K562 (cell line): ENCODE data around the gene ACRV1. TPM values are rescaled to one million over a fixed set of nuclear protein-coding genes. Genes with fewer than 3 reads are reported as not detected.
A peak's percentile ranks its signal among the peaks of the same experiment; 100 is the strongest.

Source experiments
- CTBP1 ChIP-seq: fragments of 450-650 bp; IDR thresholded peaks from 2 replicates; pipeline ENCODE4 v1.6.1; 2016; ENCODE audit warnings: borderline replicate concordance
- DIDO1 ChIP-seq: fragments of 450-650 bp; IDR thresholded peaks from 2 replicates; pipeline ENCODE4 v1.6.1; 2016; ENCODE audit warnings: low read depth, missing biosample characterization, missing genetic modification characterization
- HEY1 ChIP-seq: fragments of 250-450 bp; sonication (Bioruptor Pico); IDR thresholded peaks from 2 replicates; pipeline ENCODE4 v1.5.0; 2020; ENCODE audit warnings: mild to moderate bottlenecking, moderate library complexity, borderline replicate concordance
- ID3 ChIP-seq, 2 experiments: fragments of 250-450 bp in 1 of 2; fragments of 450-650 bp in 1 of 2; sonication (Bioruptor Pico) in 1 of 2; IDR thresholded peaks; 2 replicates each; pipeline versions ENCODE4 v1.6.1 to v1.8.0; 2016 to 2021; ENCODE audit warnings: mild to moderate bottlenecking in 2 of 2, moderate library complexity in 2 of 2, missing compliant biosample characterization in 1 of 2, missing genetic modification characterization in 1 of 2
- JUNB ChIP-seq: fragments of 450-650 bp; formaldehyde crosslinking; conservative IDR thresholded peaks from 2 replicates; pipeline ENCODE4 v1.4.0; 2020; ENCODE audit warnings: mild to moderate bottlenecking
- KAT7 ChIP-seq: sonication (generic); formaldehyde crosslinking; IDR thresholded peaks from 2 replicates; pipeline ENCODE4 v1.8.0; 2022; ENCODE audit warnings: missing genetic modification reagents, mild to moderate bottlenecking, borderline replicate concordance
- MBD2 ChIP-seq: sonication (generic); IDR thresholded peaks from 2 replicates; pipeline ENCODE4 v1.6.1; 2016; ENCODE audit warnings: low read depth, borderline replicate concordance
- NCOA2 ChIP-seq, 2 experiments: fragments of 450-650 bp; IDR thresholded peaks; 2 replicates each; pipeline ENCODE4 v1.6.1; 2018; ENCODE audit warnings: mild to moderate bottlenecking in 2 of 2, moderate library complexity in 1 of 2; ENCODE audit not compliant: partially characterized antibody in 2 of 2
- NFATC3 ChIP-seq: fragments of 450-650 bp; IDR thresholded peaks from 2 replicates; pipeline ENCODE4 v1.6.1; 2017; ENCODE audit warnings: mild to moderate bottlenecking
- NR2F6 ChIP-seq: fragments of 450-650 bp; formaldehyde crosslinking; IDR thresholded peaks from 2 replicates; pipeline ENCODE4 v1.4.0; 2020; ENCODE audit warnings: mild to moderate bottlenecking
- PHF8 ChIP-seq: fragments of 200-600 bp; sonication (generic); IDR thresholded peaks from 2 replicates; pipeline ENCODE4 v1.6.1; 2012; ENCODE audit warnings: mixed run types, mild to moderate bottlenecking, inconsistent platforms, low read length, moderate library complexity, borderline replicate concordance
- RBM14 ChIP-seq: fragments of 200-400 bp; formaldehyde crosslinking; IDR thresholded peaks from 2 replicates; pipeline ENCODE4 v1.6.1; 2018; ENCODE audit warnings: low read depth, mild to moderate bottlenecking, low read length, moderate library complexity, borderline replicate concordance; ENCODE audit not compliant: insufficient read depth
- SMARCC2 ChIP-seq: fragments of 450-650 bp; IDR thresholded peaks from 2 replicates; pipeline ENCODE4 v1.6.1; 2017; ENCODE audit warnings: antibody characterized with exemption, moderate library complexity, mild to moderate bottlenecking, low read depth
- SRSF1 ChIP-seq: fragments of 200-400 bp; formaldehyde crosslinking; IDR thresholded peaks from 2 replicates; pipeline ENCODE4 v1.6.1; 2017; ENCODE audit warnings: mild to moderate bottlenecking, low read depth, low read length, moderate library complexity
- STAG1 ChIP-seq: sonication (generic); formaldehyde crosslinking; IDR thresholded peaks from 2 replicates; pipeline ENCODE4 v1.5.0; 2020; ENCODE audit warnings: missing genetic modification reagents, borderline replicate concordance
- THAP12 ChIP-seq: fragments of 250-450 bp; sonication (Bioruptor Pico); IDR thresholded peaks from 2 replicates; pipeline ENCODE4 v1.9.0; 2021; ENCODE audit warnings: mild to moderate bottlenecking, inconsistent platforms
- ZFP1 ChIP-seq: fragments of 450-650 bp; formaldehyde crosslinking; IDR thresholded peaks from 2 replicates; pipeline ENCODE4 v1.4.0; 2020; ENCODE audit warnings: mild to moderate bottlenecking, mixed read lengths
- ZNF143 ChIP-seq: sonication (generic); formaldehyde crosslinking; IDR thresholded peaks from 2 replicates; pipeline ENCODE4 v1.9.0; 2022; ENCODE audit warnings: mild to moderate bottlenecking, missing genetic modification reagents
- ZNF24 ChIP-seq: fragments of 450-650 bp; IDR thresholded peaks from 2 replicates; pipeline ENCODE4 v1.6.1; 2016
- ZNF347 ChIP-seq: fragments of 450-650 bp; formaldehyde crosslinking; IDR thresholded peaks from 2 replicates; pipeline ENCODE4 v1.4.0; 2020; ENCODE audit warnings: low read depth, mild to moderate bottlenecking, moderate library complexity
- ZNF436 ChIP-seq: fragments of 250-450, 450-650 bp; sonication (Bioruptor Pico); formaldehyde crosslinking; IDR thresholded peaks from 2 replicates; pipeline ENCODE4 v1.7.0; 2020; ENCODE audit warnings: mild to moderate bottlenecking
- ZNF785 ChIP-seq: fragments of 250-450 bp; sonication (Bioruptor Pico); IDR thresholded peaks from 2 replicates; pipeline ENCODE4 v1.4.0; 2020; ENCODE audit warnings: mild to moderate bottlenecking
- polyA plus RNA-seq, 8 experiments: library from polyadenylated mRNA; depleted of rRNA in 4 of 8; stranded (reverse) in 5 of 8; unstranded in 3 of 8; fragments of >200 nt; fragmentation: Nextera tagmentation in 2 of 8; fragmentation: Illumina TruSeq in 1 of 8; extraction: Ambion mirVana in 2 of 8; extraction: Trizol in 1 of 8; gene quantifications; 2 replicates each; pipeline versions ENCODE4 v1.2.1 to v1.2.3, GENCODE V29; 2011 to 2014; ENCODE audit warnings: inconsistent platforms in 1 of 8, missing spikeins in 1 of 8
- total RNA-seq, 7 experiments: library from RNA; depleted of rRNA in 6 of 7; stranded (reverse); fragments of >200 nt in 6 of 7; fragmentation: Illumina TruSeq in 2 of 7; extraction: Trizol in 2 of 7; gene quantifications; 2 replicates each; pipeline versions ENCODE4 v1.2.1 to v1.2.3, GENCODE V29; 2011 to 2021; ENCODE audit warnings: low replicate concordance in 1 of 7
- TF ChIP-seq, protein P1 (sequence below): fragments of 450-650 bp; formaldehyde crosslinking; IDR thresholded peaks from 2 replicates; pipeline ENCODE4 v1.4.0; 2020; ENCODE audit warnings: mild to moderate bottlenecking, moderate library complexity
- TF ChIP-seq, protein P2 (sequence below): fragments of 250-450 bp; sonication (Bioruptor Pico); IDR thresholded peaks from 2 replicates; pipeline ENCODE4 v1.9.0; 2021; ENCODE audit warnings: mild to moderate bottlenecking

Gene ACRV1
- total and polyA plus RNA-seq, 9 of the 15 experiments (the other 6 are each of a cell fraction or from before 2014, with no cell fraction given): 0.22 to 0.25 TPM; not detected in 7

DNA sequence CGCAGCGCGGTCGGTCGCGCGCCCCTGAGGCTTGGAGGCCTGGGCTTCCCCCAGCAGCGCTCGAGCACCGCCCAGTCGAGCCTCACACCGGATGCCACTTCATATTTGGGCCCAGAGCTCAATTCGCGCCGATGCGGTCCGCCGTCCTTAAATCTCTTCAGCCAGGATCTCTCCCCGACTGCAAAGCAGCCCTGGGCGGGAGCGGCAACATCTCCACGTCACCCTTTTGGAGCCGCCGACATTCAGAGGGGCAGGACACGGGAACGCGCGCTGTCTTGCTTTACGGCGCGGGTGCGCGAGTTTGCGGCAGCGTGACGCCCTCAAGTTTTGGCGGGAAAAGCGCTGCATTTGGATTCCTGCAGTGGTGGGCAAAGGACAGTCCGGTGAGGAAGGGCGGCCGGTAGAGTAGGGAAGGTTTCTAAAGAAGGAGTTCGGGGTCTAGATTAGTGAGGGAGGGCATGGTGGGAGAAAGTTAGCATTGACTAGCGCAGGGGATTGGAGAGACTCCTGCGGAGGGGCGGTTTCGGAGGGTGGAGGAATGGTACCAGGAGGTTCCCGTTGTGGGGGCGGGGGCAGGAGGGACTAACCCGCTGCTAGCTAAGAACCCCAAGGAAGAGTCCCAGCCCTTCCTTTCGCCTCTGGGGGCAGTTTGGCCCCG is 54.9 kb downstream of the ACRV1 start (continued):
- peak; percentile 68; the same call in 1 of the 2 replicates for TF ChIP-seq CTBP1
- no peak for TF ChIP-seq ZNF143 (CRISPR knock-in tag)
- peak; percentile 97 for TF ChIP-seq THAP12
- no peak for TF ChIP-seq ZFP1
- no peak for TF ChIP-seq NR2F6 (CRISPR knock-in tag)
- TF ChIP-seq SRSF1: no peak; the same call in 1 of the 2 replicates
- no peak for TF ChIP-seq NCOA2 (IDR thresholded peaks at IDR 0.05; ENCODE audit: partially characterized antibody in 2 of 2)
- no peak for TF ChIP-seq ZNF785 (CRISPR knock-in tag)
- no peak for TF ChIP-seq HEY1
- TF ChIP-seq, protein P1, sequence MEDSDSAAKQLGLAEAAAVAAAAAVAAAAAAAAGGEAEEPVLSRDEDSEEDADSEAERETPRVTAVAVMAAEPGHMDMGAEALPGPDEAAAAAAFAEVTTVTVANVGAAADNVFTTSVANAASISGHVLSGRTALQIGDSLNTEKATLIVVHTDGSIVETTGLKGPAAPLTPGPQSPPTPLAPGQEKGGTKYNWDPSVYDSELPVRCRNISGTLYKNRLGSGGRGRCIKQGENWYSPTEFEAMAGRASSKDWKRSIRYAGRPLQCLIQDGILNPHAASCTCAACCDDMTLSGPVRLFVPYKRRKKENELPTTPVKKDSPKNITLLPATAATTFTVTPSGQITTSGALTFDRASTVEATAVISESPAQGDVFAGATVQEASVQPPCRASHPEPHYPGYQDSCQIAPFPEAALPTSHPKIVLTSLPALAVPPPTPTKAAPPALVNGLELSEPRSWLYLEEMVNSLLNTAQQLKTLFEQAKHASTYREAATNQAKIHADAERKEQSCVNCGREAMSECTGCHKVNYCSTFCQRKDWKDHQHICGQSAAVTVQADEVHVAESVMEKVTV (CRISPR knock-in tag): 0 out of 2 replicates have a peak, but pooled peaks have one; percentile 5
- TF ChIP-seq PHF8: peak; percentile 93
- no peak; the same call in 1 of the 2 replicates for TF ChIP-seq NFATC3
- TF ChIP-seq KAT7: peak; percentile 90; the same call in 1 of the 2 replicates
- TF ChIP-seq ZNF347 (CRISPR knock-in tag): no peak
- no peak for TF ChIP-seq STAG1 (CRISPR knock-in tag)
- TF ChIP-seq SMARCC2: 0 out of 2 replicates have a peak, but pooled peaks have one; percentile 7
- 0 out of 2 replicates have a peak, but pooled peaks have one; percentile 15 for TF ChIP-seq ZNF24
- TF ChIP-seq, protein P2, sequence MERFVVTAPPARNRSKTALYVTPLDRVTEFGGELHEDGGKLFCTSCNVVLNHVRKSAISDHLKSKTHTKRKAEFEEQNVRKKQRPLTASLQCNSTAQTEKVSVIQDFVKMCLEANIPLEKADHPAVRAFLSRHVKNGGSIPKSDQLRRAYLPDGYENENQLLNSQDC (CRISPR knock-in tag): peak; percentile 36; the same call in 1 of the 2 replicates
- TF ChIP-seq JUNB: no peak
- no peak for TF ChIP-seq ID3 (CRISPR knock-in tag; IDR thresholded peaks at IDR 0.05)
- TF ChIP-seq ID3 (tag; IDR thresholded peaks at IDR 0.05): peak; percentile 55; the same call in 1 of the 2 replicates
- 0 out of 2 replicates have a peak, but pooled peaks have one; percentile 41 for TF ChIP-seq DIDO1
- TF ChIP-seq RBM14: 0 out of 2 replicates have a peak, but pooled peaks have one; percentile 38
- TF ChIP-seq MBD2: peak; percentile 69
- TF ChIP-seq ZNF436 (CRISPR knock-in tag): no peak
